ENCODE data around the gene EPHB2. TPM values are rescaled to one million over a fixed set of nuclear protein-coding genes. Genes with fewer than 3 reads are reported as not detected.
A peak's percentile ranks its signal among the peaks of the same experiment; 100 is the strongest.

The EPHB2 gene
- total and polyA plus RNA-seq, 2 of the 13 experiments (the other 11 are each of a cell fraction or from before 2014, with no cell fraction given), result 0.03 to 0.11 TPM

GRCh38 chr1:22879445-22879844 is 168.8 kb downstream of the EPHB2 start:
- Histone ChIP-seq H3K27me3 (ENCODE audit: control insufficient read depth in 1 of 2, insufficient read depth in 2 of 2, low read length in 2 of 2) (peaks cover 10 to 43% of the 10 kb centered on the region in 2 experiments; a peak in 4 of 5 replicates), H3K79me2 (ENCODE audit: insufficient read depth, low read length) (no peaks in the 10 kb centered on the region), H3K4me2 (ENCODE audit: low read depth, low read length) (no peak overlapping the region), H3K27ac (ENCODE audit: extremely low read length, insufficient read depth, low read length) (no peak overlapping the region), H2AFZ (ENCODE audit: low read length) (no peak overlapping the region), H3K9me3 (ENCODE audit: low read length) (no peaks in the 10 kb centered on the region), H3K4me3 (replicated peaks in 1 of 3; ENCODE audit: insufficient read depth in 1 of 3, low read depth in 2 of 3, low read length in 3 of 3) (no peak overlapping the region), H3K9ac (ENCODE audit: insufficient read depth, low read depth, low read length) (no peak overlapping the region), H3K4me1 (ENCODE audit: insufficient read depth, low read length) (no peaks in the 10 kb centered on the region), H3K36me3 (replicated peaks in 1 of 2; ENCODE audit: control insufficient read depth in 1 of 2, insufficient read depth in 2 of 2, low read length in 2 of 2) (no peaks in the 10 kb centered on the region), H4K20me1 (ENCODE audit: insufficient read depth, low read length) (no peaks in the 10 kb centered on the region)
- WGBS (ENCODE audit: low lambda C conversion rate), result no CpG with 5 or more reads among the region's 3 CpGs
- intact Hi-C loops (cut with micrococcal nuclease; ENCODE audit: unreplicated experiment), result no loop called here
- in situ Hi-C loops (cut with HindIII; ENCODE audit: extremely low pct_ligation_motif_present, low pct_unique_long_range_greater_than_20kb), result loop anchor here (25.0 kb wide), 1 partner anchor 167 kb away; the partner anchor contains the start of gene EPHB2
- POLR2A ChIA-PET, result no interaction called here
- no peak for TF ChIP-seq ZKSCAN5 (CRISPR knock-in tag; IDR thresholded peaks at IDR 0.05)
- TF ChIP-seq JARID2 (CRISPR knock-in tag; IDR thresholded peaks at IDR 0.05; ENCODE audit: insufficient replicate concordance), result no peak
- TF ChIP-seq ZNF768 (CRISPR knock-in tag; IDR thresholded peaks at IDR 0.05), result peak; percentile 92
- TF ChIP-seq BRCA1 (CRISPR knock-in tag; IDR thresholded peaks at IDR 0.05), result no peak
- no peak for TF ChIP-seq HES4 (CRISPR knock-in tag; IDR thresholded peaks at IDR 0.05; ENCODE audit: borderline replicate concordance)
- no peak for DNase-seq (ENCODE audit: low spot score)
- ATAC-seq, result no peak
- CTCF ChIA-PET (ENCODE audit: low intra/inter-chr PET ratio, low total read pairs), result no interaction called here
- FAIRE-seq, result no peak
- BruUV-seq (replicated peaks), result no TSS peak

DNA sequence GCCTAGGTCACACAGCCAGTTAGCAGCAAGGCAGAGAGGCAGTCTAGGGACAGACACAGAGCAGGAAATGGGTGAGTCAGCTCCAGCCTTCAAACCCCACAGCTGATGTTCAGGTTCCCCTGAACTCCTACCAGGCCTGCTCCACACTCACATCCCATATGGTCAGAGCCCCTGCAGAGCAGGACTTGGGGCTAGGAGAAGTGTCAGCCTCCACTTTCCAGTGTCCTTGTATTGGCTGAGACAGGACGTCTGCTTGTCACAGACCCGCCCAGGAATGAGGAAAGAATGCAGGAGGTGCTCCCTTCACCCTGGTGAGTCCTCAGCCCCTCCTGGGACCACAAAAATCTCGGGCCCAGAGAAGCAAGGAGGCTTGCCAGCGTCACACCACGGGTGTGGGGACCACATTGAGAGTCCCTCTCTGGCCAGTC is 169.5 kb downstream of the EPHB2 start:
- intact Hi-C loops (cut with micrococcal nuclease; ENCODE audit: unreplicated experiment), result no loop called here
- BruUV-seq (replicated peaks), result no TSS peak
- ATAC-seq, result no peak
- Histone ChIP-seq H3K9me3 (ENCODE audit: low read length) (no peaks in the 10 kb centered on the region), H4K20me1 (ENCODE audit: insufficient read depth, low read length) (no peaks in the 10 kb centered on the region), H3K4me3 (replicated peaks in 1 of 3; ENCODE audit: insufficient read depth in 1 of 3, low read depth in 2 of 3, low read length in 3 of 3) (no peak overlapping the region), H3K27ac (ENCODE audit: extremely low read length, insufficient read depth, low read length) (no peak overlapping the region), H3K4me1 (ENCODE audit: insufficient read depth, low read length) (no peaks in the 10 kb centered on the region), H3K36me3 (replicated peaks in 1 of 2; ENCODE audit: control insufficient read depth in 1 of 2, insufficient read depth in 2 of 2, low read length in 2 of 2) (no peaks in the 10 kb centered on the region), H3K4me2 (ENCODE audit: low read depth, low read length) (no peak overlapping the region), H3K27me3 (ENCODE audit: control insufficient read depth in 1 of 2, insufficient read depth in 2 of 2, low read length in 2 of 2) (peaks cover 9 to 36% of the 10 kb centered on the region in 2 experiments; a peak in 4 of 5 replicates), H3K79me2 (ENCODE audit: insufficient read depth, low read length) (no peaks in the 10 kb centered on the region), H3K9ac (ENCODE audit: insufficient read depth, low read depth, low read length) (no peak overlapping the region), H2AFZ (ENCODE audit: low read length) (no peak overlapping the region)
- ChIA-PET POLR2A (no interaction called here), CTCF (ENCODE audit: low intra/inter-chr PET ratio, low total read pairs) (no interaction called here)
- FAIRE-seq, result no peak
- no CpG with 5 or more reads among the region's 5 CpGs for WGBS (ENCODE audit: low lambda C conversion rate)
- in situ Hi-C loops (cut with HindIII; ENCODE audit: extremely low pct_ligation_motif_present, low pct_unique_long_range_greater_than_20kb), result loop anchor here (25.0 kb wide), 1 partner anchor 168 kb away; the partner anchor contains the start of gene EPHB2
- TF ChIP-seq NFYC (CRISPR knock-in tag; IDR thresholded peaks at IDR 0.05), result no peak
- no peak for TF ChIP-seq POGZ (CRISPR knock-in tag; IDR thresholded peaks at IDR 0.05)
- TF ChIP-seq ZNF263 (CRISPR knock-in tag; IDR thresholded peaks at IDR 0.05), result peak; percentile 52; the same call in 1 of the 2 replicates
- no peak for TF ChIP-seq HDAC6 (IDR thresholded peaks at IDR 0.05; ENCODE audit: low read depth, low read length)
- DNase-seq (ENCODE audit: low spot score), result no peak

All from HepG2 (cell line).